A549 (cell line): Measurements from ENCODE around the gene BRMS1.

ENCODE experiments used
- CHD2 ChIP-seq: fragments of 150-350 bp; IDR thresholded peaks from 2 replicates; pipeline ENCODE4 v1.6.1; 2014; ENCODE audit warnings: low read length; ENCODE audit not compliant: partially characterized antibody
- CTCF ChIP-seq: fragments of >200 bp; sonication (Bioruptor Twin); formaldehyde crosslinking; IDR thresholded peaks from 3 replicates; pipeline ENCODE4 v1.5.1; 2016
- JUN ChIP-seq, 2 experiments: fragments of >200 bp; sonication (Bioruptor Twin); formaldehyde crosslinking; IDR thresholded peaks; 2 replicates in 1 of 2; 3 replicates in 1 of 2; pipeline ENCODE4 v1.6.1; 2016 to 2017
- ZNF302 ChIP-seq: fragments of 250-450 bp; sonication (Bioruptor Pico); IDR thresholded peaks from 2 replicates; pipeline ENCODE4 v1.9.0; 2021; ENCODE audit warnings: inconsistent platforms, mild to moderate bottlenecking, moderate library complexity

DNA sequence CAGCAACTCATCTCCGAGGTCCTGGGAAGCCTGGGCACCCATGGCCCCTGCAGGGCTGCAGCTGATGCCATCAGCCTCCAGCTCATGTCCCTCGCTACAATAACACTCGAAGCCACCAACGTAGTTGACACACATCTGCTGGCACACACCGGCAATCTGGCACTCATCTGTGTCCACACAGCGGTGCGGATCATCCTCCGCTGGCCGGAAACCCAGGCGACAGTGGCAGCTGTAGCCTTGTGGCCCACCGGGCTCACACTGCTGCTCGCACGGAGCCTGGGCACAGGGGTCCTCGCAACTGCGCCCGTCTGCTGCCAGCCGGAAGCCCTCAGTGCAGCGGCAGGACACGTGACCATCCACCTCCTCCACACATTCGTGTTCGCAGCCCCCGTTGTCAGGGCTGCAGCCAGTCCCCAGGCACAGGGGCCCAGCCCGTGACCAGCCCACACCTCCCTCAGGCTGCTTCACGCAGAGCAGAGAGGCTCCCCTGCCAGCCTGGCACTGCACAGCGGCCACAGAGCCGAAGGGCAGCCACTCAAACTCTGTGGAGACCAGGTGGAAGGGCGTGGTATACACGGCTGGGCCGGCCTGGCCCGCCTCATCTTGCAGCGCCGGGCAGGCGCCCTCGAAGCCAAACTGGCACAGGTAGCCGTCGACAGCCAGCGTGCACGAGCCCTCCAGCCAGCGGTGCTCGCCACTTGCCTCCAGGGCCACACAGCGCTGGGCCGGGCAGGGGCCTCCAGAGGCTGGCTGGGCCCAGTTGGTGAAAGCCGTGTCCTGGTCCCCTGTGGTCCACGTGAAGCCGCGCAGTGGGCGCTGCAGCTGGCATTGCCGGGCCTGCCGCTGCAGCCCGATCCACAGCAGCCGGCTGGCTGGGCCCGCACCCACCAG lies 28.7 kb downstream of the BRMS1 start:
- TF ChIP-seq ZNF302 (no peak), CHD2 (no peak), CTCF (no peak), JUN (IDR thresholded peaks at IDR 0.05) (no peak)
